DMS53 treated with DMSO at 0.1 percent for 48 hours (cell line): Measurements from ENCODE around the gene APRT.

Experiments
- DNase-seq: peaks from one replicate; lab custom pipeline; 2025; ENCODE audit not compliant: unreplicated experiment; lab: John Stamatoyannopoulos, UW

Gene APRT

GRCh38 chr16:88842308-88842756, 30.6 kb upstream of the APRT start:
- no peak for DNase-seq

GRCh38 chr16:88841521-88842307, 30.0 kb upstream of the APRT start:
- DNase-seq, result no peak

GRCh38 chr16:88840600-88841215, 29.0 kb upstream of the APRT start:
- DNase-seq, result no peak

- DNase-seq, result no peak
Observed at GRCh38 chr16:88839745-88840599, 28.2 kb upstream of the APRT start.

- DNase-seq, result no peak
Observed at GRCh38 chr16:88839026-88839529, 27.4 kb upstream of the APRT start.

GRCh38 chr16:88838566-88838965, 26.8 kb upstream of the APRT start:
- no peak for DNase-seq

GRCh38 chr16:88837806-88838205, 26.1 kb upstream of the APRT start:
- no peak for DNase-seq

GRCh38 chr16:88836791-88837190, 25.1 kb upstream of the APRT start:
- no peak for DNase-seq

- no peak for DNase-seq
Observed at GRCh38 chr16:88835818-88836217, 24.1 kb upstream of the APRT start.

GRCh38 chr16:88835383-88835782, 23.7 kb upstream of the APRT start:
- DNase-seq, result no peak

- no peak for DNase-seq
Observed at GRCh38 chr16:88834670-88835069, 22.9 kb upstream of the APRT start.

- no peak for DNase-seq
Observed at GRCh38 chr16:88833086-88833485, 21.4 kb upstream of the APRT start.

- no peak for DNase-seq
Observed at GRCh38 chr16:88831838-88832237, 20.1 kb upstream of the APRT start.

- no peak for DNase-seq
Observed at GRCh38 chr16:88830783-88831182, 19.1 kb upstream of the APRT start.

- DNase-seq, result no peak
Observed at GRCh38 chr16:88830258-88830657, 18.5 kb upstream of the APRT start.

- DNase-seq, result no peak
Observed at GRCh38 chr16:88828711-88829110, 17.0 kb upstream of the APRT start.

GRCh38 chr16:88827727-88828126, 16.0 kb upstream of the APRT start:
- no peak for DNase-seq

- no peak for DNase-seq
Observed at GRCh38 chr16:88826070-88826840, 14.5 kb upstream of the APRT start.

GRCh38 chr16:88825146-88825545, 13.4 kb upstream of the APRT start:
- DNase-seq, result no peak

GRCh38 chr16:88824256-88825077, 12.7 kb upstream of the APRT start:
- DNase-seq, result no peak
